Prostate gland (tissue), 2 donors: ENCODE results near the gene PRMT3.

Experiments used
- CTCF ChIP-seq, 4 experiments: fragments of 200-600 bp in 2 of 4; fragments of 450-650 bp in 2 of 4; sonication (generic) in 2 of 4; IDR thresholded peaks; 1 replicate in 3 of 4; 2 replicates in 1 of 4; pipeline ENCODE4 v1.5.1; 2016 to 2019; ENCODE audit warnings: antibody characterized with exemption in 4 of 4, mild to moderate bottlenecking in 2 of 4, moderate library complexity in 2 of 4
- POLR2A ChIP-seq: fragments of 450-650 bp; IDR thresholded peaks from one replicate; pipeline ENCODE4 v1.6.1; 2016; ENCODE audit warnings: antibody characterized with exemption, mild to moderate bottlenecking
- POLR2AphosphoS5 ChIP-seq: sonication (generic); formaldehyde crosslinking; IDR thresholded peaks from one replicate; pipeline ENCODE4 v1.6.1; 2017; ENCODE audit warnings: antibody characterized with exemption

- TF ChIP-seq CTCF (IDR thresholded peaks at IDR 0.05) (no peak), POLR2A (no peak), POLR2AphosphoS5 (no peak)
Observed at GRCh38 chr11:20453657-20454316, 66.3 kb downstream of the PRMT3 start.
